NK-92 (cell line): ENCODE measurements around the gene RASSF5.

ENCODE experiments used
- DNase-seq: peaks from one replicate; lab custom pipeline; 2025; ENCODE audit not compliant: unreplicated experiment; lab: John Stamatoyannopoulos, UW

Gene RASSF5

DNA sequence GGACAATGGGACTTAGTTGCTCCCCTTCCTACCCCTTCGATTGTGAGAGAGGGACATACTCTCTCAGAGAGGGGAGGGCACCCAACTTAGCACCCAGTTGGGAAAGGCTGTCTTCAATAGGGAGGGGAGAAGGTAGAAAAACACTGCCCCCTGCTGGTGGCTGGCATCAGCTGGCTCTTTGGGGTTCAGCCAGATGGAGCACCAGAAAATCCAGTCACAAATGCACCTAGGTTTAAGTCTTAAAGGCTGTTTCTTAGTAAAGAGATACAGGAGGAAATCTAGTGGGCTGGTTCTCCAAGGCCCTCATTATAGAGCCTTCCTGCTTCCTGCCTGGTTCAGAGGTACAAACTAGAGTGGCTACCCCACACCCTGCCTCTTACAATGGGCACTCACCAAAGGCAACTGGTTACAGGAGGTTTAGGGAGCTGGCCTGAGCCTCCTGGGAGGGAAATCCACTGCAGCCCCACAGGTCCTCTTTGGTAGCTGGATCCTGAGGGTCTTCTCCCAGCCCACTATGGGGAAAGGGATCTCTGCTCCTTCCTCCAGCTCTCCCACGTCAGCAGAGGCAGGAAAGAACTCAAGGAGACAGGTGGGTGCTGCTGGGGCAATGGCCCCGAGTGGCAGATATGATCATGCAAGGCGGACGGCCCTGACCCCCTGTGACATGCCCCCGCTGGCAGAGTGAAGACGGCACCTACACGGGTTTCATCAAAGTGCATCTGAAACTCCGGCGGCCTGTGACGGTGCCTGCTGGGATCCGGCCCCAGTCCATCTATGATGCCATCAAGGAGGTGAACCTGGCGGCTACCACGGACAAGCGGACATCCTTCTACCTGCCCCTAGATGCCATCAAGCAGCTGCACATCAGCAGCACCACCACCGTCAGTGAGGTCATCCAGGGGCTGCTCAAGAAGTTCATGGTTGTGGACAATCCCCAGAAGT is 76.6 kb downstream of the RASSF5 start:
- DNase-seq, result no peak

DNA sequence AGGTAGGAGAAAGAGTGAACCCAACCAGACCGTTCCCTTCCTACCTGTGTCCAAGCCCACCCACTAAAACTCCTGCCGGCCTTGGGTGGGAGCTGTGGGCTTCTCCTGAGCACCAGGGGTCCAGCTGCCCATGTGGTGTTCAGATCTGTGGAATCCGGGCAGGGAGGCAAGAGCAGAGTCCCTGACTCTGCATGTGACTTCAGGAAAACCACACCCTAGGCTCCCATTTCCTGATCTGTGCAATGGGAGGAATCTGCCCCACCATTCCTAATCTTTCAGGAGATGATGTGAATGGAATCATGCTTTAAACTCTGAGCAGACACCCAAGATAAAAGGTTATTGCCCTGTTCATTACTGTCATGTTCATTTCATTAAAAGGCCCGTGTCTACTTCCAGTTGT is 77.4 kb downstream of the RASSF5 start:
- DNase-seq, result no peak

- DNase-seq, result no peak
Observed at GRCh38 chr1:206586501-206587445, 79.4 kb downstream of the RASSF5 start.

DNA sequence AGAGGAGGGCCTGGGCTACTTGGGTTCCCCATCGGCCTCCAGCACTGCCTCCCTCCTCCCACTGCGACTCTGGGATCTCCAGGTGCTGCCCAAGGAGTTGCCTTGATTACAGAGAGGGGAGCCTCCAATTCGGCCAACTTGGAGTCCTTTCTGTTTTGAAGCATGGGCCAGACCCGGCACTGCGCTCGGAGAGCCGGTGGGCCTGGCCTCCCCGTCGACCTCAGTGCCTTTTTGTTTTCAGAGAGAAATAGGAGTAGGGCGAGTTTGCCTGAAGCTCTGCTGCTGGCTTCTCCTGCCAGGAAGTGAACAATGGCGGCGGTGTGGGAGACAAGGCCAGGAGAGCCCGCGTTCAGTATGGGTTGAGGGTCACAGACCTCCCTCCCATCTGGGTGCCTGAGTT is 80.6 kb downstream of the RASSF5 start:
- no peak for DNase-seq

DNA sequence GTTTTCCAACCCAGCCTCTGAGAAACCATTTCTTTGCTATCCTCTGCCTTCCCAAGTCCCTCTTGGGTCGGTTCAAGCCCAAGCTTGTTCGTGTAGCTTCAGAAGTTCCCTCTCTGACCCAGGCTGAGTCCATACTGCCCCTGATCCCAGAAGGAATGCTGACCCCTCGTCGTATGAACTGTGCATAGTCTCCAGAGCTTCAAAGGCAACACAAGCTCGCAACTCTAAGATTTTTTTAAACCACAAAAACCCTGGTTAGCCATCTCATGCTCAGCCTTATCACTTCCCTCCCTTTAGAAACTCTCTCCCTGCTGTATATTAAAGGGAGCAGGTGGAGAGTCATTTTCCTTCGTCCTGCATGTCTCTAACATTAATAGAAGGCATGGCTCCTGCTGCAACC is 81.2 kb downstream of the RASSF5 start:
- no peak for DNase-seq

GRCh38 chr1:206589206-206589605 is 81.9 kb downstream of the RASSF5 start:
- DNase-seq, result no peak

DNA sequence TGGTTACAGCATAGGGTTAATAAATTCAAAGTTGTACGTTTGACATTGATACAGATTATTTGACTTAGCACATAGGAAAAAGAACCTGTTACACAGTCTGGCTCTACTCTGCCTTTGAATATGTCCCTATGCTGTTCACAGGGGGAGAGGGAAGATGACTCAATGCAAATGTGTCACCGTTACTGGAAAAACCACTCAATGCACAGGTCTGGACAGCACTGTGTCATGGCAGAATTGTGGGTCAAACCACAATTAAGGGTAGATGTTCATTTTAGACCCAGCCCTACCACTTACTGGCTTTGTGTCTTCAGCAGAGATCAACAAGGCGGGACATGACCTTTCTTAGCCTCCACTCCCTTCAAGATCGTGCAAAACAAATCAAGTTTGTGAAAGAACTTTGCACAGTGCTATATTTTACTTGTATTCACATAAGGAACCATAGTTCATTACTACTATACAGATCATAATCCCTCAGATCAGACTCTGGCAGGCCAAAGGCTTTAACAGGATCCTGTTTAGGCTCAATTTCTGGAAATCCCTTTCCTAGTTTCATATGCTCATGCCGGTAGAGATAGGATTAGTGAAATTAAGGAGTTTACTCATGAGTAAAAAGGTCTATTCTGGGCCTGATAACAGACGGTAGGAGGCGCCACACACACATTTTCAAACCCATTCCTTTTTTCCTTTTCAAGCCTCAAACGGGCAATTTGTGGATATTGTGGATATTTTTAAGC is 82.9 kb downstream of the RASSF5 start:
- no peak for DNase-seq

DNA sequence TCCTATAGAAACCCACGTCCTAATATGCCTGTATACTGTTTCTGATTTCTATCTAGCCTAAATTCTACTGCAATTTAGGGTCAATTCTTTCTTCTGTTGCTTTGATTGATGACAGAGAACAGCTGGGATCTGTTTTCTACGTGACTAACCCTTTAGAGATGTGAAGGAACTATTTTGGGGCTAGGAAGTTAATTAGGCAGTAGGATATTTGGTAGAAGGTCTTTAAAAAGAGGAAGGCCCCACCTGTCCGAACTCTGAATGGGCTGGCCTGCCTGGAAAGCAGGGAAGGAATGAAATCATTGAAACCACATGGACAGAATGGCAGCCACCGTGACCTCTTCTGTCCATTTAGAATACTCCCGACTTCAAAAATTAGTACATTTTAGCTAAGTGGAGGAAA is 83.9 kb downstream of the RASSF5 start:
- DNase-seq, result no peak

GRCh38 chr1:206591696-206592095 is 84.4 kb downstream of the RASSF5 start:
- DNase-seq, result no peak

DNA sequence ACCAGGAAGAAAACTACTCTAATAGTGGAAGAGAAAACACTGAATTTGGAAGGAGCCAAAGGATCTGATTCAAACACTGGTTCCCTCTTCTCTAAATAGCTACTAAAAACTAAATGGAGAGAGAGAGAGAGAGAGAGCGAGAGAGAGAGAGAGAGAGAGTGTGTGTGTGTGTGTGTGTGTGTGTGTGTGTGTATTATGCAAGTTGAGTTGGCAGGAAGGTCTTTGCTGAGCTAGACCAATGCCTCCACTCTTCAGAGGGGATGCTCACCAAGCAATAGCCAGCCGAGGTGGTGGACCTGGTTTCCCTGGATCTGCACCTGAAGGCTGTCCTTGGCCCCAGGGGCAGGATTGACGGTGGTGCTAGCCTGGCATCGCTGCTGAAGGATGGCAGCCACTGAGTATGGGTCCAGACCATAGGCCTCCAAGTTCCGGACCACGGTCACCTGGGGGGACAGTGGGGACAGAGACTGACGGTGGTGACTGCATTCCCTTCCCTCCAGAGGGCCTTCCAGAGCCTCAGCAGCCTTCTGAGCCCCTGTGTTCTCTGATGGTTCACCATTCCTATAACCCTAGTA is 86.1 kb downstream of the RASSF5 start:
- DNase-seq, result no peak

DNA sequence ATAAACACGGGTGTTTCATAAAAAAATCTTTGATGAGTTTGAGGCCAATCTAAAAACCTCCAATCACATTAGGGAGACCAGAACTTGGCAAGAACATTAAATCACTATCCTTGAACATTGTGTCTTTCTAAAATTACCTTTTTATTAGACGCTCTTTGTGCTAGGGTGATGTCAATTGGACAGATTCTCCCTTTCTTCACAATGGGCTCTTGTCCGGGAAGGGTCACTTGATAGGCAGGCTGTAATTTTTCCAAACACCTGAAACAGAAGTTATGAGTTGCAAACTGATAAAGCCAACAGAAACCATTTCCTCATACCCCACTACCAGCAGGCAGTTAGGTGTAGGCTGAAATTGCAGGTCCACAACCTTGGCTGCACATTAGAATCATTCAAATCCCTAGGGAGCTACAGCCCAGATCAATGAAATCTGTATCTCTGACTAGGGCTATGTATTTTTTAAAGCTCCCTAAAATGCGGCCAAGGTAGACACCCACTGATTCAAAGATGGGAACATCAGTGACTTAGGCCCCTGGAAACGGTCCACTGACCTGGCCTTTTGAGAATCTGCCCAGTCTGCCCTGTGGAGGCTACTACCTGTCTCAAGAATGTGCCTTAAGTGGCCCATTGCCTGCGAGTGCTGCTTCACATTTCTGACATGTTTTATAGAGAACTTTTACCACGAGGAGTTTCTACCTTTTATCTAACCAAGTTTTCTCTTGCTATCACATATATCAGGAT is 88.4 kb downstream of the RASSF5 start:
- DNase-seq, result no peak

- no peak for DNase-seq
Observed at GRCh38 chr1:206596319-206596666, 89.0 kb downstream of the RASSF5 start.

DNA sequence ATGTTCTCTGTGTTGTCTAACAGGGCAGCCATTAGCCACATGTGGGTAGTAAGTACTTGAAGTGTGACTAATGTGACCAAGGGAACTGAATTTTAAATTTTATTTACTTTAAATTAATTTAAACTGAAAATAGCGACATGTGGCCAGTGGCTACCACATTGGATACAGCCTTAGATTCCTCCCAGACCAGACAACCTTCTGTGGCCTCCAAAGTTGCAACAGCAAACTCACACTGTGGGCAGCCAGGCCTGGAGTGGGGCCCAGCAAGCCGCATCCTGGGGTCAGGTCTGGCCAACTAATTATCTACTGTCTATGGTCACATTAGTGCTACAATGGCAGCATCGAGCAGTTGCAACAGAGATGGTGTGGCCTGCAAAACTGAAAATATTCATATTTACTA is 93.2 kb downstream of the RASSF5 start:
- no peak for DNase-seq

GRCh38 chr1:206604861-206605260 is 97.5 kb downstream of the RASSF5 start:
- DNase-seq, result no peak

DNA sequence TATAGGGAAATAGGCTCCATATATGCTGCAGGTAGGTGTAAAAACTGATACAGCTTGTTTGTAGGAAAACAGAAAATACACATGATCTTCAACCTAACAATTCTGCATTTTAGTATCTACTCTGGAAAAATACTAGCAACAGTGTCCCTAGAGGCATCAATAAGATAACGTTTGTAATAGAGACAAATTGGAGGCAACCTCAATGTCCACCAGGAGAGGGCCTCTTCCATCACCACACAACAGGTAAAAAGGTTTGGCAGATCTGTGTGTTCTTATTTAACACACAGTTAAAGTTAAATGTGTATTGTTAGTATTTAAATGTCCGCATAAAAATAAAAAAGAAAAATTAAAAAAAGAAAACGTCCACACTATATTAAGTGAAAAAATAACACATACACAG is 99.5 kb downstream of the RASSF5 start:
- no peak for DNase-seq

- no peak for DNase-seq
Observed at GRCh38 chr1:206608108-206608698, 100.9 kb downstream of the RASSF5 start.

DNA sequence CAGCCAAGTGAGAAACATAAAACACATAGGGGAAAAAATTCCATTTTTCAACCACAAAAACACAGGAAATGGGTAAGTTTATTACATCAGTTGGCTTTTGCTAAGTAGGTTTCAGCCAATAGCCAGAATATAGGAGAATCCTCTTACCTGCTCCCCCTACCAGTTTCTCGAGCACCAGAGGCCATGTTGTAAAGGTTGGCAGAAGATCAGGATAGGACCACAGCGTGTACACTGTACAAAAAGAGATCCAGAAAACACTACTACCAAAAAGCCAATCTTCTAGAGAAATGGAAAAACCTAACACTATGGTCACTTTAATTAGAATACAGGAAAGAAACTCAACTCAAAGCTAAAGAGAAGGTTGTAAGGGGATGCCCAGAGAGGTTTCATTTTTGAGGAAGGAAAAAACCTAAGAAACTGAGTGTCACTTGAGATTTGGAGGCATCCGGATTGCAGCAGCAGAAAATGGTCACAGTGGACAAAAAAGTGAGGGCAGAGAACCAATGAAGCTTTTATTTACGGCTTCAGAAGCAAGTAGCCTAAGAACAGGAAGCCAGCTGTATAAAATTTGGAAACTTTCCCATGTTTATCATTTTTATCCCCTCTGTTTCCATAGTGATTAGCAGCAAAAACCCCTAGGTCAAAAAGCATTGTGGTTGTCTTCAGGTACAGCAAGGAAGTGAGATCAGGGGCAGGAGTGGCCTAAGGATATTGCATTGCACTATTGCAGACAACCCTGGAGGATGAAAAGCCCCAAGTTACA is 102.1 kb downstream of the RASSF5 start:
- no peak for DNase-seq

GRCh38 chr1:206612129-206612876 is 105.0 kb downstream of the RASSF5 start, which contains the start of gene EIF2D:
TSS of gene EIF2D (minus strand) at chr1:206612465. CDS start at chr1:206612342, 123 bp downstream.
- peak; percentile 56 for DNase-seq
